Measurements from ENCODE around the gene LIPC.

Gene LIPC

GRCh38 chr15:58431221-58432149 lies at the start of gene LIPC:
LIPC (plus strand) TSS chr15:58431991; CDS start chr15:58432033, 42 bp downstream.
- DNase-seq (ENCODE audit: insufficient read length, low spot score) = no peak
- no peak for FAIRE-seq
- no peak for TF ChIP-seq POLR2A (IDR thresholded peaks at IDR 0.05; ENCODE audit: low read depth, low read length)

GRCh38 chr15:58383876-58384275 lies 47.9 kb upstream of the LIPC start:
- TF ChIP-seq POLR2A (IDR thresholded peaks at IDR 0.05; ENCODE audit: low read depth, low read length) = no peak
- FAIRE-seq = no peak
- no peak for DNase-seq (ENCODE audit: insufficient read length, low spot score)

- DNase-seq (ENCODE audit: insufficient read length, low spot score) (no peak), FAIRE-seq (no peak)
- no peak for TF ChIP-seq POLR2A (IDR thresholded peaks at IDR 0.05; ENCODE audit: low read depth, low read length)
These were observed 47.1 kb upstream of the LIPC start for GRCh38 chr15:58384667-58385066.

GRCh38 chr15:58386081-58386480 lies 45.7 kb upstream of the LIPC start:
- DNase-seq (ENCODE audit: insufficient read length, low spot score) (no peak), FAIRE-seq (no peak)
- no peak for TF ChIP-seq POLR2A (IDR thresholded peaks at IDR 0.05; ENCODE audit: low read depth, low read length)

GRCh38 chr15:58386641-58387040 lies 45.1 kb upstream of the LIPC start:
- DNase-seq (ENCODE audit: insufficient read length, low spot score) (no peak), FAIRE-seq (no peak)
- no peak for TF ChIP-seq POLR2A (IDR thresholded peaks at IDR 0.05; ENCODE audit: low read depth, low read length)

GRCh38 chr15:58387130-58387529 lies 44.7 kb upstream of the LIPC start:
- peak; percentile 4 for DNase-seq (ENCODE audit: insufficient read length, low spot score)
- no peak for TF ChIP-seq POLR2A (IDR thresholded peaks at IDR 0.05; ENCODE audit: low read depth, low read length)
- FAIRE-seq = no peak

GRCh38 chr15:58388211-58388610 lies 43.6 kb upstream of the LIPC start:
- no peak for TF ChIP-seq POLR2A (IDR thresholded peaks at IDR 0.05; ENCODE audit: low read depth, low read length)
- no peak for DNase-seq (ENCODE audit: insufficient read length, low spot score)
- no peak for FAIRE-seq

DNA sequence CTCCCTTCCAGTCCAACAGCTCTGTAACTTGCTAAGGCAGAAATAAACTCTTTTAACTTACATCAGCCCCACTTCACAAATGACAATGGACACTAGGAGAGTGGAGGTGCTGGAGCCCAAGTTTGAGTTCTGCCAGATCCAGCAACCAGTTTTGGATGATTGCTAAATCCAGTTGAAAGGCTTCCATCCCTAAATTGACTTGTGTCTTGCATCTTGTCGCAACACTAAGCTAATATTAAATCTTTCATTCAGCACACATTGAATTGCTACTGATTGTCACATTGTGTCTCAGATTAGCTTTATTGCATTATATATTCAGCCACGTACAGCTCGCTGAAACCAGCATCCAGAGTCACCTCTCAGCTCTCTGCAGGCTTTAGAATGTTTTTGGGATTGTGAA lies 41.7 kb upstream of the LIPC start:
- TF ChIP-seq POLR2A (IDR thresholded peaks at IDR 0.05; ENCODE audit: low read depth, low read length) = no peak
- FAIRE-seq = no peak
- no peak for DNase-seq (ENCODE audit: insufficient read length, low spot score)

- no peak for TF ChIP-seq POLR2A (IDR thresholded peaks at IDR 0.05; ENCODE audit: low read depth, low read length)
- DNase-seq (ENCODE audit: insufficient read length, low spot score) (no peak), FAIRE-seq (no peak)
These were observed 41.1 kb upstream of the LIPC start for GRCh38 chr15:58390655-58391054.

DNA sequence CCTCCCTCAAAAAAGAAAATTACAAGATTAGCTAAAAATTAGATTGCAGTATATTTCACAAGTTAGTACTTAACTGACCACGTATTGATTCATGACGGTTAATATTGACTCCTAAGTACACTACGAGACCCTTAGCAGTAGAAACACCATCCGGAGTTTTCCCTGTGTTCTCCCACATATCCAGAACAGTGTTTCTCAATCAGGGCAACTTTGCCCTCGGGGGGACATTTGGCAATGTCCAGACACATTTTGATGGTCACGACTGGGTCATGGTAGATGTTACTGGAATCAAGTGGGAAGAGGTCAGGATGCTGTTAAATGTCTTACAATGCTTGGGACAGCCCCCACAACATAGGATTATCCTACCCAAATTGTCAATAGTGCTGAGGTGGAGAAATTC lies 40.7 kb upstream of the LIPC start:
- TF ChIP-seq POLR2A (IDR thresholded peaks at IDR 0.05; ENCODE audit: low read depth, low read length) = no peak
- DNase-seq (ENCODE audit: insufficient read length, low spot score) (no peak), FAIRE-seq (no peak)

DNA sequence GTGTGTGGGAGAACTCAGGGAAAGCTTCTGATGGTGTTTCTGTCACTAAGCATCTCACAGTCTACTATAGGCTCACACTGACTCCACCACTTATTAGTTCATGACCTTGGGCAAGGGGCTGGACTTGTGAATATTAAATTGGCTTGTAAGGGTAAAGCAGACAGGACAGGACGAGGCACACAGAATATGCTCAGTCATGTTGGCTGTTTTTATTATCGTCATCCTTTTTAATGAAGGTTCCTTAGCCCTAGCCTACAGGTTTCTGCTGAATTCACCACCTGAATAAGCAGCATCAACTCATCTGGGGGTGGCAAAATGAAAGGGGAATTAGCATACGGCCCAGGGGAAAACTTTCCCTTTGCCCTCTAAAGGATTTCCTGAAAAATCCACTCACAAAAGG lies 39.6 kb upstream of the LIPC start:
- no peak for FAIRE-seq
- TF ChIP-seq POLR2A (IDR thresholded peaks at IDR 0.05; ENCODE audit: low read depth, low read length) = no peak

GRCh38 chr15:58392611-58393161 lies 39.1 kb upstream of the LIPC start:
- DNase-seq (ENCODE audit: insufficient read length, low spot score) (no peak), FAIRE-seq (no peak)
- TF ChIP-seq POLR2A (IDR thresholded peaks at IDR 0.05; ENCODE audit: low read depth, low read length) = no peak

More for the DNA sequence above, 39.6 kb upstream of the LIPC start:
- no peak for DNase-seq (ENCODE audit: insufficient read length, low spot score)

DNA sequence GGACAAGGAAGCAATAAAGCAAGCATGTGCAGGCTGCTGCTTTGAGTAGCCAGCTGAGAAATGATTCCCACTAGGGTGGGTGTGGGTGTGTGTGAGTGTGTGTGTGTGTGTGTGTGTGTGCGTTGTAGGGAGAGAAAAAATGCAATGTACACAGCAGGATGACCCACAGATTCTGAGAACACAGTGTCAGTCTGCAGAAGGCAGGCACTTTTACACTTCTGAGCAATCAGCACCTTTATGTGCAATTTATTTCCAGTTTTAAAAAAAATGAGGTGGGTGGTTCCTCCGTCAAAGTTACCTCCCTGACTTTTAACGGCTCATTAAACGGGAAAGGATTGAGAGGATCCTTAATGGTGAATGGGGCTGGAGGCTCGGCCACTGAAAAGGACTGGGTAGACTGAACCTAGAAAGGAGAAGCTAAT lies 38.5 kb upstream of the LIPC start:
- DNase-seq (ENCODE audit: insufficient read length, low spot score) = no peak
- TF ChIP-seq POLR2A (IDR thresholded peaks at IDR 0.05; ENCODE audit: low read depth, low read length) = no peak
- no peak for FAIRE-seq

DNA sequence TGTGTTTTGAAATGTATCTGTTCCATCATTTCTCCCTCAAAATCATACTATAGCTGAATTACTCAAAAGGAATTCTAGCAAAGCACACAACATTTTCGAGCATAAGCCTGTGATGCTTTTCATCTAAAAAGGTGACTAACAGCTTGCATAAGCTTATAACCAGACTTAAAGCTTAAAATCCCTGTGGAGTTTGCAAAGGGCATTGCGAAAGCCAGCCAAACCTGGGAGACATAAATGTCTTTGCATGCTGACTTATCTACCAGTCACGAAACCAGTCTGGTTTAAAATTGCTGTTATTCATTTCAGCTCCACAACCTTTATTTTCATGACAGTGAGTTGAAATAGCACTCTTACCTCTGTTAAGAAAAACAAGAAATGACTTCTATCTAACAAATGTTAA lies 35.6 kb upstream of the LIPC start:
- no peak for DNase-seq (ENCODE audit: insufficient read length, low spot score)
- TF ChIP-seq POLR2A (IDR thresholded peaks at IDR 0.05; ENCODE audit: low read depth, low read length) = no peak
- no peak for FAIRE-seq

DNA sequence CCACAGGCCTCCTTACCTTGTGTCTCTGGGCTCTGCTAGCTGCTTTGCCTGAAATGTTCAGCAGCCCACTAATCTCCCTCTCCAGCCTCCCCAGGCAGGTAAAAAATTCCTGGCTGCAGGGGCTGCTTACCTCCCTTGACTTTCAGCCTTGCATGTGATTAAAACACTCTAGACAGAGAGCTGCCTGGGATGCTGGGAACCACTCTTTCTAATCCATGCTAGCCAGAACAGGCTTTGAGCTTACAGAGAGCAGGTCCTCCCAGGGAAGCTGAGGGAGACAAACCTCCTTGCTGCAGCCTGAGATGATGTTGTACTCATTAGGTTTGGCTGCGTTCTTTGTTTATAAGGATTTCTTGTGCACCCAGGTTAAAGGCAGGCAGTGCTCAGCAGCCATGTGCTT lies 33.7 kb upstream of the LIPC start:
- FAIRE-seq (no peak), DNase-seq (ENCODE audit: insufficient read length, low spot score) (no peak)
- TF ChIP-seq POLR2A (IDR thresholded peaks at IDR 0.05; ENCODE audit: low read depth, low read length) = no peak
